CD14-positive monocyte (primary cell): ENCODE measurements around the gene FBXW4. TPM values are rescaled to one million over a fixed set of nuclear protein-coding genes. Genes with fewer than 3 reads are reported as not detected.

ENCODE experiments used
- DNase-seq, 3 donors: peaks; one replicate each; pipeline ENCODE4 v3.0.0-alpha.2; 2011 to 2022
- H2AFZ ChIP-seq: 2 replicates; pipeline ENCODE4 v1.6.0; 2012; ENCODE audit warnings: mild to moderate bottlenecking, low read depth, low read length, inconsistent platforms; ENCODE audit not compliant: insufficient read depth, poor library complexity, severe bottlenecking
- H3K27ac ChIP-seq, 2 donors: 1 replicate in 1 of 2; 2 replicates in 1 of 2; pipeline ENCODE4 v1.5.1; 2012 to 2013; ENCODE audit warnings: low read length in 2 of 2, control low read depth in 1 of 2, inconsistent platforms in 1 of 2, low read depth in 1 of 2, mild to moderate bottlenecking in 1 of 2
- H3K27me3 ChIP-seq, 2 donors: one replicate each; pipeline versions ENCODE4 v1.6.0 to v1.6.1; 2011 to 2013; ENCODE audit warnings: low read length in 2 of 2; ENCODE audit not compliant: control insufficient read depth in 2 of 2, insufficient read depth in 2 of 2
- H3K36me3 ChIP-seq, 2 donors: replicated peaks in 1 of 2; 1 replicate in 1 of 2; 2 replicates in 1 of 2; pipeline versions ENCODE4 v1.5.1 to v1.6.1; 2012 to 2013; ENCODE audit warnings: low read length in 2 of 2, control low read depth in 1 of 2, inconsistent platforms in 1 of 2, mild to moderate bottlenecking in 1 of 2; ENCODE audit not compliant: insufficient read depth in 2 of 2, control insufficient read depth in 1 of 2
- H3K4me1 ChIP-seq, 2 donors: 1 replicate in 1 of 2; 2 replicates in 1 of 2; pipeline versions ENCODE4 v1.5.1 to v1.6.1; 2012 to 2013; ENCODE audit warnings: low read length in 2 of 2, control low read depth in 1 of 2, inconsistent platforms in 1 of 2, mild to moderate bottlenecking in 1 of 2, moderate library complexity in 1 of 2; ENCODE audit not compliant: insufficient read depth in 2 of 2, control insufficient read depth in 1 of 2
- H3K4me2 ChIP-seq: replicated peaks from 2 replicates; pipeline ENCODE3; 2012; ENCODE audit warnings: low read length, moderate library complexity, mild to moderate bottlenecking; ENCODE audit not compliant: poor library complexity, severe bottlenecking; ENCODE audit errors: extremely low read depth
- H3K4me3 ChIP-seq, 3 experiments: fragments of 200-600 bp in 1 of 3; sonication (generic) in 1 of 3; replicated peaks in 1 of 3; 1 replicate in 2 of 3; 2 replicates in 1 of 3; pipeline ENCODE4 v1.5.1; 2011 to 2013; ENCODE audit warnings: low read length in 3 of 3, mild to moderate bottlenecking in 3 of 3, control low read depth in 2 of 3, low read depth in 2 of 3, inconsistent platforms in 1 of 3, moderate library complexity in 1 of 3
- H3K79me2 ChIP-seq: 2 replicates; pipeline ENCODE4 v1.6.0; 2012; ENCODE audit warnings: mild to moderate bottlenecking, control low read depth, inconsistent platforms, low read length, moderate library complexity; ENCODE audit not compliant: insufficient read depth
- H3K9ac ChIP-seq: 2 replicates; pipeline ENCODE4 v1.6.0; 2017; ENCODE audit warnings: low read length, mild to moderate bottlenecking; ENCODE audit not compliant: insufficient read depth, poor library complexity, severe bottlenecking
- H3K9me3 ChIP-seq, 2 donors: replicated peaks in 1 of 2; 1 replicate in 1 of 2; 2 replicates in 1 of 2; pipeline versions ENCODE4 v1.5.1 to v1.6.1; 2012 to 2013; ENCODE audit warnings: low read length in 2 of 2, control low read depth in 1 of 2; ENCODE audit not compliant: control insufficient read depth in 1 of 2, insufficient read depth in 1 of 2
- H4K20me1 ChIP-seq: 2 replicates; pipeline ENCODE4 v1.6.0; 2012; ENCODE audit warnings: mild to moderate bottlenecking, low read length, control low read depth, moderate library complexity; ENCODE audit not compliant: insufficient read depth
- H3K27ac Mint-ChIP-seq, 7 donors: one replicate each; pipeline ENCODE4 v1.8.0; 2020; ENCODE audit warnings: mild to moderate bottlenecking in 7 of 7, mixed read lengths in 7 of 7, moderate library complexity in 6 of 7, inconsistent platforms in 2 of 7
- H3K27me3 Mint-ChIP-seq, 3 donors: one replicate each; pipeline ENCODE4 v1.8.0; 2021 to 2022; ENCODE audit warnings: low read depth in 3 of 3, mild to moderate bottlenecking in 3 of 3, mixed read lengths in 3 of 3, moderate library complexity in 3 of 3, inconsistent platforms in 1 of 3
- H3K36me3 Mint-ChIP-seq, 2 donors: one replicate each; pipeline ENCODE4 v1.8.0; 2020; ENCODE audit warnings: mixed read lengths in 2 of 2, inconsistent platforms in 1 of 2, mild to moderate bottlenecking in 1 of 2
- H3K4me1 Mint-ChIP-seq: one replicate; pipeline ENCODE4 v1.8.0; 2020; ENCODE audit warnings: mild to moderate bottlenecking, mixed read lengths
- H3K4me3 Mint-ChIP-seq, 2 donors: one replicate each; pipeline ENCODE4 v1.8.0; 2020; ENCODE audit warnings: mild to moderate bottlenecking in 2 of 2, mixed read lengths in 2 of 2, moderate library complexity in 1 of 2
- H3K9me3 Mint-ChIP-seq, 7 donors: one replicate each; pipeline ENCODE4 v1.8.0; 2020 to 2022; ENCODE audit warnings: mixed read lengths in 7 of 7, mild to moderate bottlenecking in 6 of 7, moderate library complexity in 6 of 7, inconsistent platforms in 2 of 7
- CTCF ChIP-seq: fragments of 200-600 bp; IDR thresholded peaks from one replicate; pipeline ENCODE4 v1.8.0; 2022; ENCODE audit warnings: antibody characterized with exemption, mild to moderate bottlenecking
- WGBS: methylation state at CpG from one replicate; pipeline ENCODE4 v1.1.5; 2013; ENCODE audit warnings: missing lambda C conversion rate; ENCODE audit not compliant: insufficient coverage; 5-methylcytosine and 5-hydroxymethylcytosine counted together
- intact Hi-C, 2 donors: fragments of 100-400 bp; cut with micrococcal nuclease; formaldehyde crosslinking; loops; one replicate each; pipeline versions ENCODE4 v1.15.0 to v1.15.1; 2023
- polyA plus RNA-seq, 3 donors: library from polyadenylated mRNA; depleted of rRNA in 1 of 3; unstranded in 2 of 3; stranded (reverse) in 1 of 3; fragments of 300-500 nt in 2 of 3; fragments of >200 nt in 1 of 3; fragmentation: Illumina TruSeq in 2 of 3; gene quantifications; 1 replicate in 2 of 3; 2 replicates in 1 of 3; pipeline ENCODE4 v1.2.3, GENCODE V29; 2012 to 2021

FBXW4 gene
- polyA plus RNA-seq, 3 donors = 1.1 to 30.8 (median 1.8) TPM

GRCh38 chr10:101682172-101682825, 12.7 kb downstream of the FBXW4 start:
- TF ChIP-seq CTCF = no peak
- peaks cover 18% of the 10 kb centered on the region for H3K4me1 Mint-ChIP-seq
- WGBS = no CpG with 5 or more reads among the region's 2 CpGs
- H3K9me3 Mint-ChIP-seq = peaks cover 0 to 3% (median 0%) of the 10 kb centered on the region in 7 donors
- no peaks in the 10 kb centered on the region for H3K4me1 ChIP-seq
- no peak overlapping the region for H3K27ac ChIP-seq
- peaks cover 49% of the 10 kb centered on the region for H4K20me1 ChIP-seq
- peaks cover 17 to 31% of the 10 kb centered on the region in 2 donors for H3K36me3 Mint-ChIP-seq
- no peaks in the 10 kb centered on the region for H3K27me3 Mint-ChIP-seq
- H3K9ac ChIP-seq = no peak overlapping the region
- DNase-seq = no peak
- H3K79me2 ChIP-seq = peaks cover 10% of the 10 kb centered on the region
- H3K36me3 ChIP-seq = peaks cover 0 to 12% of the 10 kb centered on the region in 2 donors
- H3K27ac Mint-ChIP-seq = peak overlapping the region in 1 of 7 donors; percentile 44
- no peaks in the 10 kb centered on the region for H3K9me3 ChIP-seq
- intact Hi-C loops = no loop called here
- H3K27me3 ChIP-seq = no peaks in the 10 kb centered on the region
- H3K4me3 Mint-ChIP-seq = no peak overlapping the region
- H2AFZ ChIP-seq = no peak overlapping the region
- H3K4me2 ChIP-seq = no peak overlapping the region
- H3K4me3 ChIP-seq = no peak overlapping the region

- no peak overlapping the region for H3K9ac ChIP-seq
- no peaks in the 10 kb centered on the region for H3K4me1 ChIP-seq
- no peaks in the 10 kb centered on the region for H3K27me3 ChIP-seq
- peaks cover 38 to 58% of the 10 kb centered on the region in 2 donors for H3K36me3 ChIP-seq
- intact Hi-C loops = no loop called here
- Mint-ChIP-seq H3K27me3 (no peaks in the 10 kb centered on the region), H3K9me3 (peaks cover 0 to 5% (median 0%) of the 10 kb centered on the region in 7 donors), H3K4me3 (no peak overlapping the region), H3K27ac (no peak overlapping the region), H3K36me3 (peaks cover 48 to 61% of the 10 kb centered on the region in 2 donors), H3K4me1 (peaks cover under 1% of the 10 kb centered on the region)
- peaks cover 4% of the 10 kb centered on the region for H4K20me1 ChIP-seq
- DNase-seq = no peak
- no peaks in the 10 kb centered on the region for H3K9me3 ChIP-seq
- no peak overlapping the region for H3K27ac ChIP-seq
- TF ChIP-seq CTCF = no peak
- no peak overlapping the region for H2AFZ ChIP-seq
- H3K4me2 ChIP-seq = no peak overlapping the region
- no peaks in the 10 kb centered on the region for H3K79me2 ChIP-seq
- no peak overlapping the region for H3K4me3 ChIP-seq
Measured at GRCh38 chr10:101676565-101676964, 18.4 kb downstream of the FBXW4 start.
